GM18951 (cell line): ENCODE measurements around the gene ZNF180.

ENCODE experiments used
- POLR2A ChIP-seq: IDR thresholded peaks from 4 replicates; pipeline ENCODE4 v1.6.1; 2011; ENCODE audit warnings: mild to moderate bottlenecking; ENCODE audit not compliant: insufficient read length, insufficient read depth; ENCODE audit errors: extremely low read depth
- in situ Hi-C: fragments of 300-500 bp; cut with MboI; formaldehyde crosslinking; loops from one replicate; pipeline ENCODE4 v1.12.0; 2022; ENCODE audit warnings: low sequenced_read_pairs, mixed read lengths, inconsistent platforms; ENCODE audit not compliant: unreplicated experiment

Gene ZNF180

DNA sequence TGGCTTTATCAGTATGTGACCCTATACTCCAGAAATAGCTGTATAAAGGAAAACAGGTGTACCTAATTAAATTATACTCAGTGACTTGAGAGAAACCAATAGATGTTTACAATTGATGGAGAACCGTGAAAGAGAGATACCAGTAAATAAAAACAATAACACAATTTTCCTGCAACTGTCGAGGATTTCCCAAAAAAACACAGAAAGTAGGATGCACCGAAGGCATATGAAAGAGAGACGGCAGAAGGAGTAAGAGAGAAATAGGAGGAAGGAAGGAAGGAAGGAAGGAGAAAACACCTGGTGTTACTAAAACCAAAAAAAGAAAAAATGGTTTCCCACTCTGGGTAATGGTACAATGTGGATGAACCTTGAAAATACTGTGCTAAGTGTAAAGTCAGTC is 45.2 kb downstream of the ZNF180 start:
- in situ Hi-C loops = no loop called here
- TF ChIP-seq POLR2A = no peak

DNA sequence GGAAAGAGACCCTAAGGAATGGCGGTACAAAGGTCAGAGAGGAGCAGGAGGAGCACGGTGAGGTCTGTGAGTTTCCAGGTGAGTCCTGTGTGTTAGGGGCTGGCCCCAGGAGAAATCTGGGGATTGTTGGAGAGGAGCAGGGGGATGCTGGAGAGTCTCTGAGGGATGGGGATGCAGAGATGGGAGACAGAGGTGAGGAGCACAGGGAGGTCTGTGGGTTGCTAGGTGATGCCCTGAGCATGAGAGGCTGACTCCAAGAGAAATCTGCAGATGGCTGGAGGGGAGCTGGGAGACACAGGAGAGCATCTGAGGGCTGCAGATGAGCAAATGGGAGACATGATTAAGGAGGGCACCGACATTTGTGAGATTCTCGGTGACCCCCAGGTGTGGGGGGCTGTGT is 48.0 kb downstream of the ZNF180 start:
- TF ChIP-seq POLR2A = no peak
- in situ Hi-C loops = no loop called here

- in situ Hi-C loops = no loop called here
- no peak for TF ChIP-seq POLR2A
Measured at GRCh38 chr19:44451687-44452086, 48.6 kb downstream of the ZNF180 start.

DNA sequence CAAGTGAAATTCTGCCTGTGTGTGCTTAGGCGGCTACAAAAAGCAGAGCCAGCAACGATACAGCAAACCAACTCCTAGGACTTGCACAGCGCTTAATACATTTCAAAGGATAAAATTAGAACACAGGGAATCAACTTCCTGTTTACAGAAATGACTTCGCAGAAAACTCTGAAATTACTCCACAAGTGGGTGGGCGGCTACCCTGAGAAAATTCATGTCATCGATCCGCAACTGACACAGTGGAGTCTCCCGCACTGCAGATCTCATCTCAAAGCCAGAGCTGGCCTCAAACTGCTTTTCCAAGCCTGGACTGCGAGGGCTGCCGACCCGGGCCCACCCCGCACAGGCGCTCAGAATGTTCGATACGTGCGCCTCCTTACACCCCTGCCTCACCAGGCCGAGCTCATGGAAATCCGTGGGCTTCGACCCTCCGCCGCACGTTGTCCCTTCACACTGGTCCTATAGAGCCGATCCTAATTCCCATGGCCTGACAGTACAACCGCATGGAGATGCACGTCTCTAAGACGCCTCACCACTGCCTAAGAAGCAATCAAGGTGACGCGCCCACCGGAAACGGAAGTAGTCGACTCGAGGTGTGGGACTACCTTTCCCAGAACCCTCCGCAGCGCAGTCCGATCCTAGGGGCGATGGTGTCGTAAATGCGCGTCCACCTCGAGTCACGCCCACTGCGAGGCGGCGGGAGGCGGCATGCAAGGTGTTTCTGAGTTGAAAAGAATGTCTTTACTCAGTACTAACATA is 52.2 kb downstream of the ZNF180 start, which contains the start of gene ZNF229:
Gene ZNF229 (minus strand): TSS at position 557 of the 759 bp plus-strand sequence. CDS start 5,625 bp downstream, outside the sequence.
- in situ Hi-C loops = no loop called here
- TF ChIP-seq POLR2A = no peak

DNA sequence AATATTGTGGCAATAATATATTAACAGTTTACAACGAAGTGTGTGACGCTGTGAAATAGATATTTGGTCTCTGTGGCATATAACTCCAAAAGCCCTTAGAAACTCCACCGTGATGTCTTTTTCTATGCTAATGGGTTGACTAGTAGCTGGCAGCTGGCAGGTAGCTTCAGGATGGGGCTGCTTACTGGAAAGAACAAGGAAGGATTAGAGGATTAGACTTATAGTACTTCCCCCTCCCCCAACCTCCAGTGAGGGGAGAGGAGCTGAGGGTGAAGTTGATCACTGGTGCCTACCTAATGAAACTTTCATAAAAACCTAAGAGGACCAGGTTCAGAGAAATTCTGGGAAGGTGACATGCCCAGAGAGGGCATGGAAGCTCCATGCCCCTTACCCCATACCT is 61.9 kb downstream of the ZNF180 start:
- in situ Hi-C loops = no loop called here
- TF ChIP-seq POLR2A = no peak

GRCh38 chr19:44435441-44435840 is 64.9 kb downstream of the ZNF180 start:
- in situ Hi-C loops = no loop called here
- no peak for TF ChIP-seq POLR2A

DNA sequence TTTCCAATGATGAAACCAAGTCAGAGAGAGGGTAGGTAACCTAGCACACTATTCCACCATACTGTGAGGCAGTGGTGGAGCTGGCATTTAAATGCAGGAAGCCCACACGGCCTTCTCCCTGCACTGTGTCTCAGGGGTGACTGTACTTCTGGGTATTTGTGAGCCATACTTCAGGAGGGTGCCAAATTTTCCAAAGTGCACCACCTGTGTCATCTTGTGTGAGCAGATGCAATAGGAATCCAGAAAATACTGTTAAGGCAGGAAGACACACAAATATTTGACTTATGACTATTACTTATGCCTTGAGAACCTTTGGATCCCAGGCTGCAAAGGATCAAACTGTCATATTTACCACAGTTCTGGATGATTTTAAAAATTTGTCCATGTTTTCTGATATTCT is 69.4 kb downstream of the ZNF180 start:
- TF ChIP-seq POLR2A = no peak
- in situ Hi-C loops = no loop called here
